CD14-positive monocyte (primary cell): ENCODE results near the gene ANO4. TPM values are rescaled to one million over a fixed set of nuclear protein-coding genes. Genes with fewer than 3 reads are reported as not detected.

Source experiments
- DNase-seq, 3 donors: peaks; one replicate each; pipeline ENCODE4 v3.0.0-alpha.2; 2011 to 2022
- H2AFZ ChIP-seq: 2 replicates; pipeline ENCODE4 v1.6.0; 2012; ENCODE audit warnings: mild to moderate bottlenecking, low read depth, low read length, inconsistent platforms; ENCODE audit not compliant: insufficient read depth, poor library complexity, severe bottlenecking
- H3K27ac ChIP-seq, 2 donors: 1 replicate in 1 of 2; 2 replicates in 1 of 2; pipeline ENCODE4 v1.5.1; 2012 to 2013; ENCODE audit warnings: low read length in 2 of 2, control low read depth in 1 of 2, inconsistent platforms in 1 of 2, low read depth in 1 of 2, mild to moderate bottlenecking in 1 of 2
- H3K27me3 ChIP-seq, 2 donors: one replicate each; pipeline versions ENCODE4 v1.6.0 to v1.6.1; 2011 to 2013; ENCODE audit warnings: low read length in 2 of 2; ENCODE audit not compliant: control insufficient read depth in 2 of 2, insufficient read depth in 2 of 2
- H3K36me3 ChIP-seq, 2 donors: replicated peaks in 1 of 2; 1 replicate in 1 of 2; 2 replicates in 1 of 2; pipeline versions ENCODE4 v1.5.1 to v1.6.1; 2012 to 2013; ENCODE audit warnings: low read length in 2 of 2, control low read depth in 1 of 2, inconsistent platforms in 1 of 2, mild to moderate bottlenecking in 1 of 2; ENCODE audit not compliant: insufficient read depth in 2 of 2, control insufficient read depth in 1 of 2
- H3K4me1 ChIP-seq, 2 donors: 1 replicate in 1 of 2; 2 replicates in 1 of 2; pipeline versions ENCODE4 v1.5.1 to v1.6.1; 2012 to 2013; ENCODE audit warnings: low read length in 2 of 2, control low read depth in 1 of 2, inconsistent platforms in 1 of 2, mild to moderate bottlenecking in 1 of 2, moderate library complexity in 1 of 2; ENCODE audit not compliant: insufficient read depth in 2 of 2, control insufficient read depth in 1 of 2
- H3K4me2 ChIP-seq: replicated peaks from 2 replicates; pipeline ENCODE3; 2012; ENCODE audit warnings: low read length, moderate library complexity, mild to moderate bottlenecking; ENCODE audit not compliant: poor library complexity, severe bottlenecking; ENCODE audit errors: extremely low read depth
- H3K4me3 ChIP-seq, 3 experiments: fragments of 200-600 bp in 1 of 3; sonication (generic) in 1 of 3; replicated peaks in 1 of 3; 1 replicate in 2 of 3; 2 replicates in 1 of 3; pipeline ENCODE4 v1.5.1; 2011 to 2013; ENCODE audit warnings: low read length in 3 of 3, mild to moderate bottlenecking in 3 of 3, control low read depth in 2 of 3, low read depth in 2 of 3, inconsistent platforms in 1 of 3, moderate library complexity in 1 of 3
- H3K79me2 ChIP-seq: 2 replicates; pipeline ENCODE4 v1.6.0; 2012; ENCODE audit warnings: mild to moderate bottlenecking, control low read depth, inconsistent platforms, low read length, moderate library complexity; ENCODE audit not compliant: insufficient read depth
- H3K9ac ChIP-seq: 2 replicates; pipeline ENCODE4 v1.6.0; 2017; ENCODE audit warnings: low read length, mild to moderate bottlenecking; ENCODE audit not compliant: insufficient read depth, poor library complexity, severe bottlenecking
- H3K9me3 ChIP-seq, 2 donors: replicated peaks in 1 of 2; 1 replicate in 1 of 2; 2 replicates in 1 of 2; pipeline versions ENCODE4 v1.5.1 to v1.6.1; 2012 to 2013; ENCODE audit warnings: low read length in 2 of 2, control low read depth in 1 of 2; ENCODE audit not compliant: control insufficient read depth in 1 of 2, insufficient read depth in 1 of 2
- H4K20me1 ChIP-seq: 2 replicates; pipeline ENCODE4 v1.6.0; 2012; ENCODE audit warnings: mild to moderate bottlenecking, low read length, control low read depth, moderate library complexity; ENCODE audit not compliant: insufficient read depth
- H3K27ac Mint-ChIP-seq, 7 donors: one replicate each; pipeline ENCODE4 v1.8.0; 2020; ENCODE audit warnings: mild to moderate bottlenecking in 7 of 7, mixed read lengths in 7 of 7, moderate library complexity in 6 of 7, inconsistent platforms in 2 of 7
- H3K27me3 Mint-ChIP-seq, 3 donors: one replicate each; pipeline ENCODE4 v1.8.0; 2021 to 2022; ENCODE audit warnings: low read depth in 3 of 3, mild to moderate bottlenecking in 3 of 3, mixed read lengths in 3 of 3, moderate library complexity in 3 of 3, inconsistent platforms in 1 of 3
- H3K36me3 Mint-ChIP-seq, 2 donors: one replicate each; pipeline ENCODE4 v1.8.0; 2020; ENCODE audit warnings: mixed read lengths in 2 of 2, inconsistent platforms in 1 of 2, mild to moderate bottlenecking in 1 of 2
- H3K4me1 Mint-ChIP-seq: one replicate; pipeline ENCODE4 v1.8.0; 2020; ENCODE audit warnings: mild to moderate bottlenecking, mixed read lengths
- H3K4me3 Mint-ChIP-seq, 2 donors: one replicate each; pipeline ENCODE4 v1.8.0; 2020; ENCODE audit warnings: mild to moderate bottlenecking in 2 of 2, mixed read lengths in 2 of 2, moderate library complexity in 1 of 2
- H3K9me3 Mint-ChIP-seq, 7 donors: one replicate each; pipeline ENCODE4 v1.8.0; 2020 to 2022; ENCODE audit warnings: mixed read lengths in 7 of 7, mild to moderate bottlenecking in 6 of 7, moderate library complexity in 6 of 7, inconsistent platforms in 2 of 7
- CTCF ChIP-seq: fragments of 200-600 bp; IDR thresholded peaks from one replicate; pipeline ENCODE4 v1.8.0; 2022; ENCODE audit warnings: antibody characterized with exemption, mild to moderate bottlenecking
- WGBS: methylation state at CpG from one replicate; pipeline ENCODE4 v1.1.5; 2013; ENCODE audit warnings: missing lambda C conversion rate; ENCODE audit not compliant: insufficient coverage; 5-methylcytosine and 5-hydroxymethylcytosine counted together
- intact Hi-C, 2 donors: fragments of 100-400 bp; cut with micrococcal nuclease; formaldehyde crosslinking; loops; one replicate each; pipeline versions ENCODE4 v1.15.0 to v1.15.1; 2023
- polyA plus RNA-seq, 3 donors: library from polyadenylated mRNA; depleted of rRNA in 1 of 3; unstranded in 2 of 3; stranded (reverse) in 1 of 3; fragments of 300-500 nt in 2 of 3; fragments of >200 nt in 1 of 3; fragmentation: Illumina TruSeq in 2 of 3; gene quantifications; 1 replicate in 2 of 3; 2 replicates in 1 of 3; pipeline ENCODE4 v1.2.3, GENCODE V29; 2012 to 2021

ANO4 gene
- polyA plus RNA-seq, 3 donors: not detected

- no peaks in the 10 kb centered on the region for H3K36me3 ChIP-seq
- intact Hi-C loops: no loop called here
- 97% methylated on average over 2 of the region's 2 CpGs for WGBS
These were observed 4.6 kb upstream of the ANO4 start for GRCh38 chr12:100789975-100790374.

GRCh38 chr12:100790552-100790951, 4.0 kb upstream of the ANO4 start:
- WGBS: no CpG with 5 or more reads among the region's 1 CpG

More at GRCh38 chr12:100789975-100790374, 4.6 kb upstream of the ANO4 start:
- Histone ChIP-seq H3K9me3 (no peaks in the 10 kb centered on the region), H3K4me3 (no peak overlapping the region), H3K4me1 (no peaks in the 10 kb centered on the region), H3K27ac (no peak overlapping the region), H2AFZ (no peak overlapping the region), H3K9ac (no peak overlapping the region), H3K79me2 (no peaks in the 10 kb centered on the region), H4K20me1 (no peaks in the 10 kb centered on the region), H3K27me3 (peaks cover 0 to 4% of the 10 kb centered on the region in 2 donors), H3K4me2 (no peak overlapping the region)
- Mint-ChIP-seq H3K36me3 (no peaks in the 10 kb centered on the region), H3K4me1 (no peaks in the 10 kb centered on the region), H3K27ac (no peak overlapping the region), H3K4me3 (no peak overlapping the region), H3K27me3 (peaks cover 7 to 11% (median 10%) of the 10 kb centered on the region in 3 donors), H3K9me3 (peaks cover 1 to 5% (median 2%) of the 10 kb centered on the region in 7 donors)
- DNase-seq: no peak
- TF ChIP-seq CTCF: no peak

More at GRCh38 chr12:100790552-100790951, 4.0 kb upstream of the ANO4 start:
- H3K27ac ChIP-seq: no peak overlapping the region
- Mint-ChIP-seq H3K27me3 (peaks cover 11 to 15% (median 11%) of the 10 kb centered on the region in 3 donors), H3K36me3 (no peaks in the 10 kb centered on the region), H3K4me1 (no peaks in the 10 kb centered on the region), H3K27ac (no peak overlapping the region), H3K9me3 (peaks cover 1 to 6% (median 2%) of the 10 kb centered on the region in 7 donors), H3K4me3 (no peak overlapping the region)
- no peak for DNase-seq
- H3K4me1 ChIP-seq: no peaks in the 10 kb centered on the region
- H3K36me3 ChIP-seq: no peaks in the 10 kb centered on the region
- H4K20me1 ChIP-seq: no peaks in the 10 kb centered on the region
- no peak for TF ChIP-seq CTCF
- H3K4me3 ChIP-seq: no peak overlapping the region
- H3K9me3 ChIP-seq: no peaks in the 10 kb centered on the region
- H3K9ac ChIP-seq: no peak overlapping the region
- no peak overlapping the region for H3K4me2 ChIP-seq
- H2AFZ ChIP-seq: no peak overlapping the region
- intact Hi-C loops: no loop called here
- H3K79me2 ChIP-seq: no peaks in the 10 kb centered on the region
- peaks cover 0 to 4% of the 10 kb centered on the region in 2 donors for H3K27me3 ChIP-seq
